T1000 (cell line): ENCODE data around the gene FEV.
A peak's percentile ranks its signal among the peaks of the same experiment; 100 is the strongest.

Source experiments
- DNase-seq: peaks from one replicate; lab custom pipeline; 2025; ENCODE audit warnings: mixed read lengths; lab: John Stamatoyannopoulos, UW

Gene FEV

GRCh38 chr2:218985021-218985324 is at the start of gene FEV:
Gene FEV, minus strand, starts transcription at chr2:218985184. Its CDS starts 109 bp downstream, at chr2:218985075.
- DNase-seq, result no peak

- no peak for DNase-seq
These were observed 47.2 kb upstream of the FEV start for GRCh38 chr2:219032051-219032745.

- no peak for DNase-seq
These were observed 46.2 kb upstream of the FEV start for GRCh38 chr2:219031005-219031738.

- DNase-seq, result no peak
These were observed 45.4 kb upstream of the FEV start for GRCh38 chr2:219030177-219030940.

GRCh38 chr2:219029829-219030165 is 44.8 kb upstream of the FEV start:
- DNase-seq, result peak; percentile 60

- DNase-seq, result no peak
These were observed 44.2 kb upstream of the FEV start for GRCh38 chr2:219028996-219029828.

GRCh38 chr2:219028141-219028540 is 43.2 kb upstream of the FEV start:
- DNase-seq, result no peak

GRCh38 chr2:219027511-219028055 is 42.6 kb upstream of the FEV start:
- no peak for DNase-seq

GRCh38 chr2:219026946-219027345 is 42.0 kb upstream of the FEV start:
- DNase-seq, result no peak

GRCh38 chr2:219025637-219026585 is 40.9 kb upstream of the FEV start:
- DNase-seq, result no peak

GRCh38 chr2:219024059-219024458 is 39.1 kb upstream of the FEV start:
- DNase-seq, result no peak

- DNase-seq, result no peak
These were observed 38.1 kb upstream of the FEV start for GRCh38 chr2:219023045-219023605.

- DNase-seq, result no peak
These were observed 37.6 kb upstream of the FEV start for GRCh38 chr2:219022616-219023015.

- no peak for DNase-seq
These were observed 37.1 kb upstream of the FEV start for GRCh38 chr2:219022041-219022440.

GRCh38 chr2:219021591-219021990 is 36.6 kb upstream of the FEV start:
- DNase-seq, result no peak

GRCh38 chr2:219020604-219021365 is 35.8 kb upstream of the FEV start:
- no peak for DNase-seq

- no peak for DNase-seq
These were observed 34.5 kb upstream of the FEV start for GRCh38 chr2:219019436-219019835.

- DNase-seq, result no peak
These were observed 33.7 kb upstream of the FEV start for GRCh38 chr2:219018726-219019125.

- no peak for DNase-seq
These were observed 33.3 kb upstream of the FEV start for GRCh38 chr2:219018286-219018685.
